ENCODE results near the gene MAP3K3.
"Not testable (repeated sequence)": the region's sequence is repeated elsewhere in the genome, so short reads cannot be mapped to it uniquely, and the experiment has no call there.

The MAP3K3 gene

GRCh38 chr17:63707151-63707550 is 84.9 kb downstream of the MAP3K3 start:
- no peak for DNase-seq (ENCODE audit: low spot score)
- TF ChIP-seq CTCF (IDR thresholded peaks at IDR 0.05; ENCODE audit: extremely low read depth, missing control alignments): no peak

DNA sequence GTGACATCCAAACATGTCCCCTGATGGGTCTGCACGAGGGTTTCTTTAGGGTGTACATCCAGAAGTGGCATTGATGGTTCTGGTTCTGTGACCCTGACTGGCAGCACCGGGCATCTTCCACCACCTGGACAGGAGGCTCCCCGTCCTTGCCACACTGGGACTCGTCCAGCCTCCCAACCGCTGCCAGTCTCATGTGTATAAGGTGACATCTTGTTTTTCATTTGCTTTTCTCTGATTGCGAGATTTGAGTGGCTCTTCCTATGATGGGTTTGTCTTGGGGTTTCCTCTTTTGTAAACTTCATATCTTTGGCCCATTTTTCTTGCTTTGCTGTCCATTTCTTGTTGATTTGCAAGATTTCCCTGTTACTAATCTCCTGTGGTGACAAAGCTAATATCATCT is 86.9 kb downstream of the MAP3K3 start:
- no peak for TF ChIP-seq CTCF (IDR thresholded peaks at IDR 0.05; ENCODE audit: extremely low read depth, missing control alignments)
- DNase-seq (ENCODE audit: low spot score): no peak

DNA sequence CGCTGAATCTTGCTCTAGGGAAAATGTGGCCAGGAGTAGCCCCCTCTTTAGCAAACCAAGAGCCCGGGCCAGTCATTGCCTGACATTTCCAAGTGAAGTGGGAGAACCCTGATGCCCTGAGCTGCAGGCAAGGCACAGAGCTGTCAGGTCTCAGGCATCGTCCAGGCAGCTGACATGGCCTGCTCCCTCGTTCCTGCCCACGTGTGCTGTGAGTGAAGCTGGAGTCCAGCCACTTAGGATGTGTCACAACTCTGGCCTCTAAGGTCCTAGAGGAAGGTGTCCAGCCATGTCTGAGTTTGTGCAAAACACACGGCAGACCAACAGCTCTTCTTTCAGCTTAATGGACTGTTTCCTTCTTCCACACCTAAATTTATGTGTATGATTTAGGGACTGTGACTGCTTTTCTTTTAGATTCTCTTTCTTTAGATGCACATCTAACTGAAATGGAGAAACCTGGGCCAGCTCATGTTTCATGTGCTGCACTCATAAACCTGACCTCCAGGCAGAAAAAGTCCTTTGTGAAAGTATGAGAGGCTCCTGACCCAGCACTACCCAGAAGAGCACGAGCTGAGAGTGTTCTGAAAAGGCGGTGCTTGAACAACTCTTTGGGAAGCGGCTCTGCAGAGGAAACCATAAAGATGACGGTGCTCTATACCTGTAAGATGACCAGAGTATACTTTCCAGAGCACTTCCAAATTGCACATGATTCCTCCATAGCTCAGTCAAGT is 92.5 kb downstream of the MAP3K3 start:
- no peak for DNase-seq (ENCODE audit: low spot score)
- TF ChIP-seq CTCF (IDR thresholded peaks at IDR 0.05; ENCODE audit: extremely low read depth, missing control alignments): no peak

DNA sequence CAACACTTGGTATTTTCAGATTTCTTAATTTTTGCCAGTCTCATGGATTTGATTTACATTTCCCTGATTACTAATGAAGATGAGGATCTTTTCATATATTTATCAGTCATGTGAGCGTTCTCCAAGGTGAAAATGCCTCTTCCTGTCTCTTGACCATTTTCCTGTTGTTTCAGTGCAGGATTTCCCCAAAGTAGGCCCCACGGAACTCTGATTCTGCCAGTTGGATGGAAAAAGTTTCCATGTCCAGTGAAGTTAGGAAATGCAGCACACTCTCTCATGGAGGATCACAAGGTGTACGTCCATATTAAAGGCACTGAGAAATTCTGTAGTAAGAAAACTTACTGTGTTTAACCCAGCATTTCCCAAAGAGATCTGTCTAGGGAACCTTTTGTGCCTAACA is 94.2 kb downstream of the MAP3K3 start:
- TF ChIP-seq CTCF (IDR thresholded peaks at IDR 0.05; ENCODE audit: extremely low read depth, missing control alignments): no peak
- no peak for DNase-seq (ENCODE audit: low spot score)

- DNase-seq (ENCODE audit: low spot score): no peak
- TF ChIP-seq CTCF (IDR thresholded peaks at IDR 0.05; ENCODE audit: extremely low read depth, missing control alignments): no peak
Observed at GRCh38 chr17:63718988-63719387, 96.8 kb downstream of the MAP3K3 start.

- not testable (repeated sequence) for DNase-seq (ENCODE audit: low spot score)
Observed at GRCh38 chr17:63720194-63720593, 98.0 kb downstream of the MAP3K3 start.

DNA sequence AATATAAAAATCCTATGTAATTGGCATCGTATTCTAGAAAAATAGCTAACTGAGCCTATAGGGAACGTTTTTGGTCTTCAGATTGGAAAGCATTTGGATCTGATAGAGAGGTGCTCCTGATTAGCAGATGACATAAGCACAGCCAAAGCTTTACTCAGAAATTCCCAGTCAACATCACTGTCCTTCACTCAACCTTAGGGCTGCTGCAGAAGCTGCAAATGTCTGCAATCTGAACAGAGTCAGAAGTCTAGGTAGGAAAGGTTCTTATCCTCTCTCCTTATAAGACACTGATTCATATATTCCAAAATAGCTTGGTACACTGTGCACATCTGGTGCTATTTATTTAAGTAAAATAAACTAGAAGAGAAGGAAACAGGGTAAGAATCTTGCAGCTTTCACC is 100.2 kb downstream of the MAP3K3 start:
- TF ChIP-seq CTCF (IDR thresholded peaks at IDR 0.05; ENCODE audit: extremely low read depth, missing control alignments): no peak
- DNase-seq (ENCODE audit: low spot score): no peak

DNA sequence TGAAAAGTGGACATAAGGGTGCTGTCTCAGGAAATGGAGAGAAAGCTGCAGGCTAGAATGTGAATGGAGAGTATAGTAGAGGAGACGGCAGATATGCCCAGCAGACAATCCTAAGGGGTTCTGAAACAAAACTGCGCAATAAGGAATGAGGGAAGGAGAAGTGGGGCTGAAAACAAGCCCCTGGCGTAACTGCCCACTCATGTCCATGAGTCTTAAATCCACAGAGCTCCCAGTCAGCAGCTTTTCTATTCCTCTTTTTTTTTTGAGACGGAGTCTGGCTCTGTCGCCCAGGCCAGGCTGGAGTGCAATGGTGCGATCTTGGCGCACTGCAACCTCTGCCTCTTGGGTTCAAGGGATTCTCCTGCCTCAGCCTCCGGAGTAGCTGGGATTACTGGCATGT is 113.5 kb downstream of the MAP3K3 start:
- TF ChIP-seq CTCF (IDR thresholded peaks at IDR 0.05; ENCODE audit: extremely low read depth, missing control alignments): no peak
- DNase-seq (ENCODE audit: low spot score): no peak

Data from GM20000 (cell line).